GM21526 (cell line): ENCODE measurements around the gene TBK1.

Experiments used
- ATAC-seq: cut with Tn5 transposase; IDR thresholded peaks from one replicate; pipeline ENCODE4 v1.9.1; 2021; ENCODE audit warnings: moderate library complexity; ENCODE audit not compliant: unreplicated experiment, low FRiP score

The TBK1 gene

GRCh38 chr12:64451687-64452558 lies at the start of gene TBK1:
Gene TBK1 (plus strand): TSS chr12:64452120. CDS start chr12:64455871, 3,751 bp downstream.
- peak; percentile 83 for ATAC-seq

- ATAC-seq: no peak
Observed at GRCh38 chr12:64402181-64402580, 49.7 kb upstream of the TBK1 start.

GRCh38 chr12:64403707-64404469 lies 48.0 kb upstream of the TBK1 start, which contains the start of gene XPOT:
Gene XPOT (plus strand): TSS chr12:64404392. CDS start chr12:64410036, 5,644 bp downstream.
- peak; percentile 97 for ATAC-seq

GRCh38 chr12:64404470-64405256 lies 47.3 kb upstream of the TBK1 start:
- ATAC-seq: peak; percentile 35

- no peak for ATAC-seq
Observed at GRCh38 chr12:64407342-64408223, 44.3 kb upstream of the TBK1 start.

- ATAC-seq: no peak
Observed at GRCh38 chr12:64411427-64411826, 40.5 kb upstream of the TBK1 start.

- ATAC-seq: no peak
Observed at GRCh38 chr12:64412459-64412858, 39.5 kb upstream of the TBK1 start.

- no peak for ATAC-seq
Observed at GRCh38 chr12:64413884-64414283, 38.0 kb upstream of the TBK1 start.

- ATAC-seq: no peak
Observed at GRCh38 chr12:64418209-64418608, 33.7 kb upstream of the TBK1 start.

GRCh38 chr12:64419696-64420095 lies 32.2 kb upstream of the TBK1 start:
- ATAC-seq: no peak

GRCh38 chr12:64427988-64428387 lies 23.9 kb upstream of the TBK1 start:
- ATAC-seq: no peak

GRCh38 chr12:64428956-64429355 lies 23.0 kb upstream of the TBK1 start:
- ATAC-seq: no peak

- no peak for ATAC-seq
Observed at GRCh38 chr12:64430886-64431285, 21.0 kb upstream of the TBK1 start.

GRCh38 chr12:64431791-64432190 lies 20.1 kb upstream of the TBK1 start:
- ATAC-seq: no peak

- ATAC-seq: no peak
Observed at GRCh38 chr12:64433915-64434314, 18.0 kb upstream of the TBK1 start.

- no peak for ATAC-seq
Observed at GRCh38 chr12:64440100-64440499, 11.8 kb upstream of the TBK1 start.

- no peak for ATAC-seq
Observed at GRCh38 chr12:64445490-64445889, 6.4 kb upstream of the TBK1 start.

- ATAC-seq: no peak
Observed at GRCh38 chr12:64446295-64446694, 5.6 kb upstream of the TBK1 start.

GRCh38 chr12:64450057-64450640 lies 1.8 kb upstream of the TBK1 start:
- no peak for ATAC-seq
